H1 (cell line): ENCODE measurements around the gene ARHGAP28. TPM values are rescaled to one million over a fixed set of nuclear protein-coding genes. Genes with fewer than 3 reads are reported as not detected.

Experiments
- CTCF ChIA-PET: fragments of 300-600 bp; sonication (Branson Sonifier 250); formaldehyde crosslinking; loops from one replicate; lab custom pipeline; 2021; ENCODE audit not compliant: partially characterized antibody; lab: Charles Lee
- POLR2A ChIA-PET: fragments of 300-600 bp; sonication (Branson Sonifier 250); formaldehyde crosslinking; loops from one replicate; lab custom pipeline; 2021; ENCODE audit warnings: inconsistent platforms; ENCODE audit not compliant: partially characterized antibody; lab: Charles Lee
- DNase-seq, 2 experiments: peaks; one replicate each; pipeline versions ENCODE4 v3.0.0 to v3.0.0-alpha.2; 2010 to 2022; ENCODE audit warnings: low spot score in 2 of 2, low read depth in 1 of 2, mixed read lengths in 1 of 2
- FAIRE-seq: peaks from 2 replicates; lab custom pipeline; 2011; peaks lifted over from hg19 to GRCh38; lab: Jason Lieb, UNC
- H2AFZ ChIP-seq: 2 replicates; pipeline ENCODE4 v1.8.1; 2012; ENCODE audit warnings: low read length, inconsistent platforms
- H2AK5ac ChIP-seq: 2 replicates; pipeline ENCODE4 v1.6.1; 2013; ENCODE audit warnings: low read depth, low read length
- H2BK120ac ChIP-seq: replicated peaks from 2 replicates; pipeline ENCODE3; 2013; ENCODE audit warnings: low read depth, low read length, inconsistent platforms
- H2BK12ac ChIP-seq: 2 replicates; pipeline ENCODE4 v1.6.1; 2013; ENCODE audit warnings: low read depth, low read length
- H2BK15ac ChIP-seq: 2 replicates; pipeline ENCODE4 v1.6.1; 2013; ENCODE audit warnings: low read length
- H2BK20ac ChIP-seq: 2 replicates; pipeline ENCODE4 v1.6.1; 2013; ENCODE audit warnings: low read length
- H2BK5ac ChIP-seq: 2 replicates; pipeline ENCODE4 v1.6.1; 2013; ENCODE audit warnings: low read depth, low read length
- H3K14ac ChIP-seq: 2 replicates; pipeline ENCODE4 v1.6.1; 2013; ENCODE audit warnings: inconsistent platforms; ENCODE audit not compliant: insufficient read length
- H3K18ac ChIP-seq: 2 replicates; pipeline ENCODE4 v1.6.1; 2013; ENCODE audit warnings: low read length; ENCODE audit errors: extremely low read depth
- H3K23ac ChIP-seq: 2 replicates; pipeline ENCODE4 v1.6.1; 2013; ENCODE audit warnings: inconsistent platforms; ENCODE audit not compliant: insufficient read length
- H3K23me2 ChIP-seq: 2 replicates; pipeline ENCODE4 v1.6.1; 2013; ENCODE audit warnings: low read depth, low read length
- H3K27ac ChIP-seq: 2 replicates; pipeline ENCODE4 v1.6.1; 2011; ENCODE audit warnings: low read depth, low read length, inconsistent platforms
- H3K27me3 ChIP-seq, 4 experiments: replicated peaks in 1 of 4; 1 replicate in 1 of 4; 2 replicates in 3 of 4; pipeline versions ENCODE4 v1.6.1 to v1.8.1; 2011 to 2013; ENCODE audit warnings: low read length in 3 of 4, mild to moderate bottlenecking in 3 of 4, inconsistent platforms in 2 of 4, mixed read lengths in 2 of 4, moderate library complexity in 1 of 4; ENCODE audit not compliant: control insufficient read depth in 3 of 4, insufficient read depth in 3 of 4; ENCODE audit errors: extremely low read depth in 1 of 4
- H3K36me3 ChIP-seq, 4 experiments: 2 replicates each; pipeline versions ENCODE4 v1.6.1 to v1.8.1; 2011 to 2013; ENCODE audit warnings: mild to moderate bottlenecking in 4 of 4, low read length in 3 of 4, moderate library complexity in 2 of 4, control low read depth in 1 of 4, inconsistent platforms in 1 of 4; ENCODE audit not compliant: insufficient read depth in 4 of 4, control insufficient read depth in 2 of 4
- H3K4ac ChIP-seq: replicated peaks from 2 replicates; pipeline ENCODE3; 2013; ENCODE audit warnings: low read length, low read depth, mixed read lengths, inconsistent platforms; ENCODE audit not compliant: insufficient read length
- H3K4me1 ChIP-seq, 4 experiments: replicated peaks in 1 of 4; 1 replicate in 1 of 4; 2 replicates in 3 of 4; pipeline versions ENCODE4 v1.6.1 to v1.8.1; 2011 to 2013; ENCODE audit warnings: low read length in 3 of 4, inconsistent platforms in 2 of 4, mixed read lengths in 1 of 4; ENCODE audit not compliant: insufficient read depth in 4 of 4, control insufficient read depth in 3 of 4
- H3K4me2 ChIP-seq, 2 experiments: 2 replicates each; pipeline versions ENCODE4 v1.6.1 to v1.8.1; 2011 to 2013; ENCODE audit warnings: low read depth in 2 of 2, low read length in 2 of 2, control low read depth in 1 of 2, inconsistent platforms in 1 of 2, mild to moderate bottlenecking in 1 of 2; ENCODE audit not compliant: insufficient read depth in 1 of 2
- H3K4me3 ChIP-seq, 4 experiments: fragments of 200-600, 300-600 bp in 1 of 4; sonication (generic), shearing (Covaris generic), sonication (Bioruptor Twin) in 1 of 4; 2 replicates each; pipeline versions ENCODE4 v1.5.1 to v1.8.1; 2011 to 2016; ENCODE audit warnings: low read length in 4 of 4, low read depth in 3 of 4, control low read depth in 2 of 4, inconsistent platforms in 2 of 4, mild to moderate bottlenecking in 2 of 4, mixed read lengths in 1 of 4, moderate library complexity in 1 of 4; ENCODE audit not compliant: insufficient read depth in 2 of 4; ENCODE audit errors: extremely low read depth in 1 of 4
- H3K56ac ChIP-seq: replicated peaks from 2 replicates; pipeline ENCODE3; 2013; ENCODE audit warnings: low read depth, mild to moderate bottlenecking, mixed read lengths, low read length, inconsistent platforms; ENCODE audit not compliant: insufficient read length
- H3K79me1 ChIP-seq: 2 replicates; pipeline ENCODE4 v1.6.1; 2013; ENCODE audit warnings: low read depth, low read length, control low read depth
- H3K79me2 ChIP-seq, 2 experiments: 2 replicates each; pipeline versions ENCODE4 v1.6.1 to v1.8.1; 2012 to 2013; ENCODE audit warnings: low read length in 2 of 2, mild to moderate bottlenecking in 2 of 2, inconsistent platforms in 1 of 2; ENCODE audit not compliant: insufficient read depth in 2 of 2, control insufficient read depth in 1 of 2
- H3K9ac ChIP-seq, 4 experiments: replicated peaks in 1 of 4; 1 replicate in 1 of 4; 2 replicates in 3 of 4; pipeline versions ENCODE4 v1.6.1 to v1.8.1; 2011 to 2013; ENCODE audit warnings: low read depth in 3 of 4, low read length in 3 of 4, control low read depth in 2 of 4, mild to moderate bottlenecking in 2 of 4, moderate library complexity in 2 of 4, inconsistent platforms in 1 of 4; ENCODE audit errors: extremely low read depth in 1 of 4
- H3K9me3 ChIP-seq, 2 experiments: 2 replicates each; pipeline versions ENCODE4 v1.6.1 to v1.8.1; 2012 to 2013; ENCODE audit warnings: mild to moderate bottlenecking in 2 of 2, moderate library complexity in 2 of 2, control low read depth in 1 of 2, inconsistent platforms in 1 of 2, low read depth in 1 of 2, low read length in 1 of 2, mixed read lengths in 1 of 2; ENCODE audit not compliant: insufficient read depth in 2 of 2
- H4K20me1 ChIP-seq, 2 experiments: replicated peaks in 1 of 2; 2 replicates each; pipeline versions ENCODE3 to v1.8.1; 2011 to 2013; ENCODE audit warnings: inconsistent platforms in 2 of 2, low read length in 2 of 2, mild to moderate bottlenecking in 1 of 2; ENCODE audit not compliant: insufficient read depth in 2 of 2, control insufficient read depth in 1 of 2
- H4K5ac ChIP-seq: 2 replicates; pipeline ENCODE4 v1.6.1; 2013; ENCODE audit warnings: low read length, low read depth, mixed read lengths, inconsistent platforms; ENCODE audit not compliant: insufficient read length
- H4K8ac ChIP-seq: 2 replicates; pipeline ENCODE4 v1.8.0; 2013; ENCODE audit warnings: mild to moderate bottlenecking, moderate library complexity, low read length, inconsistent platforms; ENCODE audit not compliant: insufficient read depth; ENCODE audit errors: extremely low read depth
- H4K91ac ChIP-seq: replicated peaks from 2 replicates; pipeline ENCODE3; 2013; ENCODE audit warnings: low read length, mixed read lengths, inconsistent platforms; ENCODE audit not compliant: insufficient read length
- BACH1 ChIP-seq: IDR thresholded peaks from 2 replicates; pipeline ENCODE4 v1.6.1; 2012; ENCODE audit warnings: low read length, improper control_type of control experiment
- CBX8 ChIP-seq: fragments of 300-800, 300-1000 bp; sonication (generic); IDR thresholded peaks from 2 replicates; pipeline ENCODE4 v1.7.1; 2016; ENCODE audit warnings: low read depth, low read length, borderline replicate concordance
- CTBP2 ChIP-seq: IDR thresholded peaks from 2 replicates; pipeline ENCODE4 v1.7.0; 2011; ENCODE audit warnings: borderline replicate concordance, mild to moderate bottlenecking, moderate library complexity, mixed read lengths, low read length; ENCODE audit not compliant: insufficient read depth, insufficient read length
- EGR1 ChIP-seq: IDR thresholded peaks from 2 replicates; pipeline ENCODE4 v1.6.1; 2011; ENCODE audit warnings: low read depth, low read length, borderline replicate concordance
- FOSL1 ChIP-seq: IDR thresholded peaks from 2 replicates; pipeline ENCODE4 v1.6.1; 2011; ENCODE audit warnings: mild to moderate bottlenecking, low read depth, low read length, moderate library complexity; ENCODE audit not compliant: insufficient read depth
- GTF2F1 ChIP-seq: IDR thresholded peaks from 2 replicates; pipeline ENCODE4 v1.6.1; 2012; ENCODE audit warnings: low read depth, low read length, improper control_type of control experiment, borderline replicate concordance
- HDAC2 ChIP-seq, 2 experiments: fragments of 300-600 bp in 1 of 2; sonication (generic) in 1 of 2; IDR thresholded peaks; 2 replicates each; pipeline ENCODE4 v1.6.1; 2011 to 2012; ENCODE audit warnings: low read depth in 2 of 2, low read length in 2 of 2, mild to moderate bottlenecking in 2 of 2, moderate library complexity in 2 of 2, borderline replicate concordance in 1 of 2, inconsistent platforms in 1 of 2
- MAFK ChIP-seq: IDR thresholded peaks from 2 replicates; pipeline ENCODE4 v1.6.1; 2012; ENCODE audit warnings: low read depth, mild to moderate bottlenecking, improper control_type of control experiment, low read length
- MAX ChIP-seq: IDR thresholded peaks from 2 replicates; pipeline ENCODE4 v1.6.1; 2012; ENCODE audit warnings: inconsistent platforms
- POLR2A ChIP-seq, 2 experiments: IDR thresholded peaks; 1 replicate in 1 of 2; 2 replicates in 1 of 2; pipeline ENCODE4 v1.6.1; 2011; ENCODE audit warnings: low read depth in 2 of 2, low read length in 2 of 2, mild to moderate bottlenecking in 2 of 2; ENCODE audit errors: control extremely low read depth in 1 of 2
- POLR2AphosphoS5 ChIP-seq: IDR thresholded peaks from 2 replicates; pipeline ENCODE4 v1.6.1; 2011; ENCODE audit warnings: low read depth, low read length
- RAD21 ChIP-seq, 2 experiments: IDR thresholded peaks in 1 of 2; conservative IDR thresholded peaks in 1 of 2; 2 replicates each; pipeline ENCODE4 v1.6.1; 2011; ENCODE audit warnings: low read depth in 2 of 2, low read length in 2 of 2, improper control_type of control experiment in 1 of 2, inconsistent platforms in 1 of 2, mild to moderate bottlenecking in 1 of 2, moderate library complexity in 1 of 2
- SIN3A ChIP-seq, 2 experiments: IDR thresholded peaks in 1 of 2; conservative IDR thresholded peaks in 1 of 2; 2 replicates each; pipeline ENCODE4 v1.6.1; 2011 to 2012; ENCODE audit warnings: low read length in 2 of 2, improper control_type of control experiment in 1 of 2, low read depth in 1 of 2, mild to moderate bottlenecking in 1 of 2
- ZNF274 ChIP-seq: IDR thresholded peaks from 2 replicates; pipeline ENCODE4 v1.7.0; 2012; ENCODE audit warnings: low read length, borderline replicate concordance; ENCODE audit errors: extremely low read depth
- WGBS, 2 experiments: shearing (Covaris generic) in 1 of 2; methylation state at CpG; one replicate each; pipeline versions ENCODE4 v1.1.6 to v1.1.7; 2013 to 2015; ENCODE audit warnings: low lambda C conversion rate in 2 of 2, mixed read lengths in 2 of 2, inconsistent platforms in 1 of 2, low coverage in 1 of 2, missing lambda C conversion rate in 1 of 2; ENCODE audit not compliant: insufficient replicate concordance in 2 of 2, insufficient coverage in 1 of 2, insufficient read length in 1 of 2; ENCODE audit errors: extremely low coverage in 1 of 2, missing lambda C conversion rate in 1 of 2; 5-methylcytosine and 5-hydroxymethylcytosine counted together
- polyA plus RNA-seq, 7 experiments: library from polyadenylated mRNA; depleted of rRNA in 3 of 7; stranded (reverse) in 5 of 7; unstranded in 2 of 7; fragments of >200 nt in 5 of 7; fragments of 200-250 nt in 2 of 7; gene quantifications; 1 replicate in 5 of 7; 2 replicates in 1 of 7; 4 replicates in 1 of 7; pipeline versions ENCODE4 v1.2.1 to v1.2.3, GENCODE V29; 2011 to 2013; ENCODE audit warnings: missing spikeins in 2 of 7, mixed read lengths in 2 of 7
- total RNA-seq: library from RNA; stranded (reverse); fragmentation: NEBNext Ultra II Directional; extraction: Animal tissue kit (Norgen Biotek cat#: 25700); gene quantifications from 2 replicates; pipeline ENCODE4 v1.2.1, GENCODE V29; 2021

Gene ARHGAP28
- total and polyA plus RNA-seq, 2 of the 8 experiments (the other 6 are each of a cell fraction or from before 2014, with no cell fraction given) = 2.9 to 14.4 TPM

- DNase-seq = no peak
- no peak overlapping the region for H2AK5ac ChIP-seq
- H2BK15ac ChIP-seq = no peak overlapping the region
- H2AFZ ChIP-seq = no peak overlapping the region
- POLR2A ChIA-PET = no interaction called here
- no peak overlapping the region for H3K23ac ChIP-seq
- no peak for FAIRE-seq
- 94% methylated on average over 1 of the region's 1 CpG; no CpG with 5 or more reads in 1 of the 2 experiments for WGBS, 2 experiments
- no peak overlapping the region for H3K4ac ChIP-seq
- no peaks in the 10 kb centered on the region for H3K36me3 ChIP-seq
- H2BK120ac ChIP-seq = no peak overlapping the region
- H4K20me1 ChIP-seq = no peaks in the 10 kb centered on the region
- no peak overlapping the region for H3K4me3 ChIP-seq
- no peak overlapping the region for H3K18ac ChIP-seq
- no peak overlapping the region for H4K8ac ChIP-seq
- H3K4me1 ChIP-seq = peaks cover 0 to 7% (median 2%) of the 10 kb centered on the region in 4 experiments; a peak in 4 of 7 replicates
- H2BK5ac ChIP-seq = no peak overlapping the region
- no peaks in the 10 kb centered on the region for H3K9me3 ChIP-seq
- H3K79me1 ChIP-seq = no peaks in the 10 kb centered on the region
- no peak overlapping the region for H3K56ac ChIP-seq
- CTCF ChIA-PET = interaction anchor here (1.1 kb wide), 1 partner anchor 9 kb away, joined by 3 read pairs; no protein-coding TSS in a partner anchor
- H3K23me2 ChIP-seq = peaks cover 1% of the 10 kb centered on the region; the same call in 1 of the 2 replicates
- no peak overlapping the region for H3K4me2 ChIP-seq
- no peak overlapping the region for H2BK20ac ChIP-seq
- H4K5ac ChIP-seq = no peak overlapping the region
- H3K27me3 ChIP-seq = no peaks in the 10 kb centered on the region
- no peak overlapping the region for H3K14ac ChIP-seq
- H3K27ac ChIP-seq = no peak overlapping the region
- H4K91ac ChIP-seq = no peak overlapping the region
- H3K9ac ChIP-seq = no peak overlapping the region
- no peak overlapping the region for H2BK12ac ChIP-seq
- H3K79me2 ChIP-seq = no peaks in the 10 kb centered on the region
- no peak for TF ChIP-seq GTF2F1
- TF ChIP-seq FOSL1 = no peak
- TF ChIP-seq HDAC2 (IDR thresholded peaks at IDR 0.05; ENCODE audit: borderline replicate concordance in 1 of 2, low read depth in 2 of 2, low read length in 2 of 2) = no peak
- TF ChIP-seq SIN3A (conservative IDR thresholded peaks at IDR 0.05 in 1 of 2, IDR thresholded peaks at IDR 0.05 in 1 of 2; ENCODE audit: low read depth in 1 of 2, low read length in 2 of 2) = no peak
- no peak for TF ChIP-seq POLR2AphosphoS5
- TF ChIP-seq POLR2A (IDR thresholded peaks at IDR 0.05; ENCODE audit: control extremely low read depth in 1 of 2, low read depth in 2 of 2, low read length in 2 of 2) = no peak
- no peak for TF ChIP-seq CBX8
- TF ChIP-seq EGR1 = no peak
- no peak for TF ChIP-seq BACH1
- TF ChIP-seq MAX = no peak
- no peak for TF ChIP-seq RAD21 (IDR thresholded peaks at IDR 0.05 in 1 of 2, conservative IDR thresholded peaks at IDR 0.05 in 1 of 2; ENCODE audit: low read depth in 2 of 2, low read length in 2 of 2)
- no peak for TF ChIP-seq MAFK
- no peak for TF ChIP-seq CTBP2
- TF ChIP-seq ZNF274 = no peak
Measured at GRCh38 chr18:6724331-6724730, 5.2 kb upstream of the ARHGAP28 start.
